Subcutaneous preadipocyte (primary cell): ENCODE measurements around the gene SNAP25. TPM values are rescaled to one million over a fixed set of nuclear protein-coding genes. Genes with fewer than 3 reads are reported as not detected.

Experiments used
- small RNA-seq: library from RNA; depleted of rRNA; stranded (forward); fragments of <200 nt; gene quantifications from one replicate; pipeline ENCODE3, GENCODE V24; 2012
- total RNA-seq: library from RNA; depleted of rRNA; stranded (reverse); fragments of >200 nt; gene quantifications from 2 replicates; pipeline ENCODE4 v1.2.3, GENCODE V29; 2012

SNAP25 gene
- under 0.01 and 4.5 TPM in 2 replicates for total RNA-seq

DNA sequence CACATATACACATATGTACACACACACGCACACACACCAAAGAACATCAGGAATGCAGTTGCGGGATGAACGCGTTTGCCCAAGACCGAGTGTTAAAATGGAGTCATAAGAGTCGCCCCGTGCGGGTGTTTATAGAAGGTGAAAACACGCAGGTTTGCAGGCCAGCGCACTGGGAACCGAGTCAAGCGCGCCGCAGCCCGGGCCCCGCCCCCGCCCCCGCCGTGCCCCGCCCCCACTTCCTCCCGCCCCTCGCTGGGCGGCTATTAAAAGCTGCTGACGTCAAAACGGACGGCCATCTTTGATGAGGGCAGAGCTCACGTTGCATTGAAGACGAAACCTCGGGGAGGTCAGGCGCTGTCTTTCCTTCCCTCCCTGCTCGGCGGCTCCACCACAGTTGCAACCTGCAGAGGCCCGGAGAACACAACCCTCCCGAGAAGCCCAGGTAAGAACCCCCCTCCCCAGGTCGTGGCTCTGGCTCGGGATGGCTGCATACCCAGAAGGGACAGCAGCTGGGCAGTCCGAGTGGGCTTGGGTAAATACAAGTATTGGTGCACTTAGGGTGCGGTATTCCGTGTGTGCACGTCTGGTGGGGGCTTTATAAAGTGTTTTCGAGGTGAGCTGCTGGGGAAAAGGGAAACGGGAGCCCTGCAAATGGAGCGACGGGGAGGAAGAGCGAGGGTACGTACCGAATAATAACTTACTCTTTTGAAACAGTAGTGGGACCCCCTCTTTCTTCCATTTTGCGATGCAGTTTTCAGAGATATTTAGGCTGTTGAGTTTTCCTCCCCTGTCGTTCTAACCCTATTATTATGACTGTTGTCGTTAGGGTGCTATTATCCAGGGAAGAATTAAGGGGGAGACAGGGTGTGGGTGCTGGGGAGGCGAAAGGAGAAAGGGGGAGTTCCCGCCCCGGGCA, at the start of gene SNAP25:
Gene SNAP25 (plus strand): TSS at position 295 of the 916 bp plus-strand sequence. CDS start 56,662 bp downstream, outside the sequence.

Small RNA genes lying within 50 kb of the gene (small RNA-seq; reads per million reads assigned to genes)
- gene HIGD1AP15, result not detected

Other genes with a start within 250 kb of the SNAP25 start
- 1.1 and 1.4 TPM in 2 replicates for gene ANKEF1, start 183.8 kb upstream of the SNAP25 start, total RNA-seq
- gene MKKS, start 215.4 kb downstream of the SNAP25 start, total RNA-seq, result 4.4 and 5.9 TPM in 2 replicates
- gene SLX4IP, start 216.5 kb downstream of the SNAP25 start, total RNA-seq, result 4.0 and 5.7 TPM in 2 replicates